Activated CD8-positive, alpha-beta T cell treated with anti-CD3 and anti-CD28 coated beads for 36 hours (primary cell): ENCODE measurements around the gene TBL1X. TPM values are rescaled to one million over a fixed set of nuclear protein-coding genes. Genes with fewer than 3 reads are reported as not detected.

Experiments
- ATAC-seq: fragments of 200-7000 bp; cut with Tn5 transposase; one replicate; pipeline ENCODE4 v1.10.0; 2021; ENCODE audit warnings: mild to moderate bottlenecking, moderate library complexity
- CTCF ChIA-PET: fragments of 350-600 bp; sonication (Branson Sonifier 250); formaldehyde crosslinking; loops from one replicate; lab custom pipeline; 2021; ENCODE audit warnings: antibody characterized with exemption; lab: Charles Lee
- POLR2A ChIA-PET: fragments of 350-600 bp; sonication (Branson Sonifier 250); formaldehyde crosslinking; loops from one replicate; lab custom pipeline; 2021; ENCODE audit warnings: antibody characterized with exemption; lab: Charles Lee
- DNase-seq: peaks from one replicate; pipeline ENCODE4 v3.0.0-alpha.2; 2020
- H3K27ac Mint-ChIP-seq: one replicate; pipeline ENCODE4 v1.8.0; 2021; ENCODE audit warnings: mild to moderate bottlenecking, mixed read lengths
- H3K27me3 Mint-ChIP-seq: one replicate; pipeline ENCODE4 v1.8.0; 2021; ENCODE audit warnings: mixed read lengths
- H3K36me3 Mint-ChIP-seq: one replicate; pipeline ENCODE4 v1.8.0; 2021; ENCODE audit warnings: low read depth, mixed read lengths
- H3K4me1 Mint-ChIP-seq: one replicate; pipeline ENCODE4 v1.8.0; 2021; ENCODE audit warnings: low read depth, mixed read lengths
- H3K4me3 Mint-ChIP-seq: one replicate; pipeline ENCODE4 v1.8.0; 2021; ENCODE audit warnings: mild to moderate bottlenecking, moderate library complexity, mixed read lengths
- H3K9me3 Mint-ChIP-seq: one replicate; pipeline ENCODE4 v1.8.0; 2021; ENCODE audit warnings: mixed read lengths
- intact Hi-C: fragments of 100-400 bp; cut with micrococcal nuclease; formaldehyde crosslinking; loops from one replicate; pipeline ENCODE4 v1.10.0; 2022
- total RNA-seq, 2 experiments: library from RNA; stranded (reverse); gene quantifications; one replicate each; pipeline ENCODE4 v1.2.3, GENCODE V29; 2021
- TF ChIP-seq, protein P1 (sequence below): fragments of 200-600 bp; IDR thresholded peaks from one replicate; pipeline ENCODE4 v1.8.0; 2022; ENCODE audit warnings: antibody characterized with exemption, mild to moderate bottlenecking

The TBL1X gene
- total RNA-seq, 2 experiments from 2014 or later, result 28.9 to 32.0 TPM

DNA sequence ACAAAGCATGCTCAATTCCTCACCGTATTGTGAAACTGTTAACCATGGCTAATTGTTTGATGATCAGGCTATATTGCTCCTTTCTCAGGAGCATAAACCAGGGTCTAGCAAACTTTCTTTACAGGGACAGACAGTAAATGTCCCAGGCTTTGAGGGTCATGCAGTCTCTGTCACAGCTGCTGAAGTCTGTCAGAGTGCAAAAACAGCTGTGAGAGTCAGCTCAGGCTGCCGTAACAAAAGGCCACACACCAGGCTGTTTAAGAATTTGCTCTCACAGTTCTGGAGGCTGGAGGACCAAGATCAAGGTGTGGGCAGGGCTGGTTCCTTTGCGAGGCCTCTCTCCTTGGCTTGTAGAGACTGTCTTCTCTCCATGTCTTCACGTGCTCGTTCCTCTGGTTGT lies 225.2 kb downstream of the TBL1X start:
- DNase-seq (no peak), ATAC-seq (no peak)
- POLR2A ChIA-PET, result no interaction called here
- TF ChIP-seq, protein P1, sequence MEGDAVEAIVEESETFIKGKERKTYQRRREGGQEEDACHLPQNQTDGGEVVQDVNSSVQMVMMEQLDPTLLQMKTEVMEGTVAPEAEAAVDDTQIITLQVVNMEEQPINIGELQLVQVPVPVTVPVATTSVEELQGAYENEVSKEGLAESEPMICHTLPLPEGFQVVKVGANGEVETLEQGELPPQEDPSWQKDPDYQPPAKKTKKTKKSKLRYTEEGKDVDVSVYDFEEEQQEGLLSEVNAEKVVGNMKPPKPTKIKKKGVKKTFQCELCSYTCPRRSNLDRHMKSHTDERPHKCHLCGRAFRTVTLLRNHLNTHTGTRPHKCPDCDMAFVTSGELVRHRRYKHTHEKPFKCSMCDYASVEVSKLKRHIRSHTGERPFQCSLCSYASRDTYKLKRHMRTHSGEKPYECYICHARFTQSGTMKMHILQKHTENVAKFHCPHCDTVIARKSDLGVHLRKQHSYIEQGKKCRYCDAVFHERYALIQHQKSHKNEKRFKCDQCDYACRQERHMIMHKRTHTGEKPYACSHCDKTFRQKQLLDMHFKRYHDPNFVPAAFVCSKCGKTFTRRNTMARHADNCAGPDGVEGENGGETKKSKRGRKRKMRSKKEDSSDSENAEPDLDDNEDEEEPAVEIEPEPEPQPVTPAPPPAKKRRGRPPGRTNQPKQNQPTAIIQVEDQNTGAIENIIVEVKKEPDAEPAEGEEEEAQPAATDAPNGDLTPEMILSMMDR, result no peak
- no peak overlapping the region for H3K27ac Mint-ChIP-seq
- no peaks in the 10 kb centered on the region for H3K9me3 Mint-ChIP-seq
- intact Hi-C loops, result no loop called here
- peaks cover 28% of the 10 kb centered on the region for H3K36me3 Mint-ChIP-seq
- peaks cover 8% of the 10 kb centered on the region for H3K4me1 Mint-ChIP-seq
- H3K4me3 Mint-ChIP-seq, result no peak overlapping the region
- CTCF ChIA-PET, result no interaction called here
- no peaks in the 10 kb centered on the region for H3K27me3 Mint-ChIP-seq

DNA sequence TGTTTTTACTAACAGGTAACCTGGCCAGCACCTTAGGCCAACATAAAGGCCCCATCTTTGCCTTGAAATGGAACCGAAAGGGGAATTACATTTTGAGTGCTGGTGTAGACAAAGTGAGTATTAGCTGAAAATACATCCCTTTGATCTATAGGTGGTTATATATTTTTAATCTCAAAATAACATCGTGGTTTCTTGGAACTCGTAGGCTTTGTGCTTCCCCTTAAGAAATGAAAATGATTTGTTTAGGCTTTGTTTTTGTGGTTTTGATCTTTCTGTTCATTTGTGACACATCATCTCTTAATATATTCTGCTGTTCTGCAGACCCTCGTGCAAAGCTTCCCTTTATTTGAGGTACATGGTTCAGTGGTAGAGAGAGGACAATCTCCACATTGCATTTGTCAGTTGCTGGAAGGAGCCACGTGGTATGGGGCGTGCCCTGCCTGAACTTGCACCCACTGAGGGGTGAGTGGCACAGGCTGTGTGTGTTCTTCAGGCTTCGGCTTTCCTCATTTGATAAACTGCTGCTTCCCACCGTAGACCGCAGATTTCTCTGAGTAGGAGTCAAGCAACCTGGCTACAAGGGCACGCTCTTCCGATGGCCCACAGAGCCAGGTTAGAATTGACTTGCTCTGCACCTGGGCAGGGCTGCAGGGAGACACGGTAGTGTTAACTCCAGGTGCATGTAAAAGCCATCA lies 228.6 kb downstream of the TBL1X start:
- Mint-ChIP-seq H3K4me3 (no peak overlapping the region), H3K36me3 (peaks cover 30% of the 10 kb centered on the region), H3K4me1 (peaks cover 8% of the 10 kb centered on the region), H3K9me3 (no peaks in the 10 kb centered on the region), H3K27ac (no peak overlapping the region), H3K27me3 (no peaks in the 10 kb centered on the region)
- ChIA-PET POLR2A (no interaction called here), CTCF (interaction anchor here (1.1 kb wide), 1 partner anchor 381 kb away, joined by 4 read pairs; no protein-coding TSS in a partner anchor)
- ATAC-seq (no peak), DNase-seq (no peak)
- intact Hi-C loops, result no loop called here
- TF ChIP-seq, protein P1, result no peak

DNA sequence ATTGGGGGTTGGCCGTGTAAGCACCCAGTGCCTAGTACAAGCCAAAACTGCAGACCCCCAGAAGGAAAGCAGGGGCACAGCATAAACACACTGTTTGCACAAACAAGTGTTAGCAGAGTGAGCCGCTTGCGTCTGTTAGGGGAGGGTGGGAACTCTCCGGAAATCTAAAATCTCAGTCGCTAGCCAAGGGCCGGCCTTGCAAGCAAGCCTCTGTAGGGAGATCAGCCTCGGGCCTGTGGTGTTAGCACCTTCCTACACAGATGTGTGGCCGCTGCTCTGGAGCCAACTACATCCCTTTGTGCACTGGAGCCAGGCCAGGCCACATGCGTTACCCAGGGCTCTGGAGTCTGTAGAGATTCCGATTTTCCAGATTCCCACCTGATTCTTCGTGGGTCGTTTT lies 233.7 kb downstream of the TBL1X start:
- DNase-seq (no peak), ATAC-seq (no peak)
- Mint-ChIP-seq H3K27me3 (no peaks in the 10 kb centered on the region), H3K36me3 (peaks cover 36% of the 10 kb centered on the region), H3K4me1 (peaks cover under 1% of the 10 kb centered on the region), H3K4me3 (no peak overlapping the region), H3K9me3 (no peaks in the 10 kb centered on the region), H3K27ac (no peak overlapping the region)
- intact Hi-C loops, result no loop called here
- TF ChIP-seq, protein P1, result no peak
- POLR2A ChIA-PET, result interaction anchor here (0.7 kb wide), 1 partner anchor 47 kb away, joined by 3 read pairs; no protein-coding TSS in a partner anchor
- CTCF ChIA-PET, result interaction anchor here (1.3 kb wide), 1 partner anchor 11 kb away, joined by 3 read pairs; no protein-coding TSS in a partner anchor

DNA sequence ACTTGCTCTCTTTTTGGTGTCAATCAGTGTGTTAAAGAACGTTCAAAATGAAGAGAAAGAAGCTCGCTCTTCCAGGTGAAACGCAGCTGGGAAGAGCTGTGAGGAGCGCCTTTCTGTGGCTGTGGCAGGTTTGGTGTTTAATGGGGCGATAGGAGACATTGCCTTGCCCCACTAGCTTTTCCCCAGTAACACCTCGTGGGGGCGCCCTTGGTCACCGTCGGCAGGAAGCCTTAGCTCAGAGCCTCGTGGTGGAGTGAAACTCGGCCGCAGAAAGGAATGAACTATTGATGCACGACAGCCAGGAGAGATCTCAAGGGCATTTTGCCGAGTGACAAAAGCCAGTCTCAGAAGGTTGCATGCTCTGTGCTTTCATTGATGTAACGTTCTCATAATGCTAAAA lies 235.7 kb downstream of the TBL1X start:
- Mint-ChIP-seq H3K27ac (no peak overlapping the region), H3K9me3 (no peaks in the 10 kb centered on the region), H3K4me3 (no peak overlapping the region), H3K4me1 (no peaks in the 10 kb centered on the region), H3K36me3 (peaks cover 42% of the 10 kb centered on the region), H3K27me3 (no peaks in the 10 kb centered on the region)
- ATAC-seq (no peak), DNase-seq (no peak)
- POLR2A ChIA-PET, result no interaction called here
- TF ChIP-seq, protein P1, result no peak
- intact Hi-C loops, result loop anchor here (10.0 kb wide), 2 partner anchors 236 to 876 kb away; partner anchors contain the start of gene TBL1X
- CTCF ChIA-PET, result interaction anchor here (0.8 kb wide), 1 partner anchor 31 kb away, joined by 3 read pairs; no protein-coding TSS in a partner anchor

DNA sequence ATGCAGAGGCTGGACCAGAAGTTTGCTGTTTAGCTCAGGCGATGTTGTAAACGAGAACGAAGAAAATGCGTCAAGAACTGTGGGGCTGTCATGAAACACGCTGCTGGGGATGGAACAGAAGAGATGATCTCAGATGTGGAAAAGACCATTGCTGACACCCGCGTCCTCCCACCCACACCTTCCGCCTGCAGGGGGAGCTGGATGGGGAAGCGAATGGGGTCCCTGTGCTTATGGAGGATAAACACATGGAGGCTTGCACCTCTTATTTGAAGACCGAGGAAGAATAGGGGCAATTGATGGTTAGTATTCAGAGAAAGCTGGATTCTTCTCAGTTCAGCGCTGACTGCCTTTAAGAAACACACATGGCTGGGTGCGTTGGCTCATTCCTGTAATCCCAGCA lies 236.9 kb downstream of the TBL1X start:
- Mint-ChIP-seq H3K36me3 (peaks cover 42% of the 10 kb centered on the region), H3K4me3 (no peak overlapping the region), H3K27ac (no peak overlapping the region), H3K27me3 (no peaks in the 10 kb centered on the region), H3K4me1 (no peaks in the 10 kb centered on the region), H3K9me3 (no peaks in the 10 kb centered on the region)
- intact Hi-C loops, result loop anchor here (10.0 kb wide), 2 partner anchors 237 to 877 kb away; partner anchors contain the start of gene TBL1X
- ChIA-PET CTCF (no interaction called here), POLR2A (no interaction called here)
- ATAC-seq, result no peak
- DNase-seq, result no peak
- TF ChIP-seq, protein P1, result no peak
